Measurements from ENCODE around the gene ARHGAP6.
"Not testable (repeated sequence)": the region's sequence is repeated elsewhere in the genome, so short reads cannot be mapped to it uniquely, and the experiment has no call there.

The ARHGAP6 gene

DNA sequence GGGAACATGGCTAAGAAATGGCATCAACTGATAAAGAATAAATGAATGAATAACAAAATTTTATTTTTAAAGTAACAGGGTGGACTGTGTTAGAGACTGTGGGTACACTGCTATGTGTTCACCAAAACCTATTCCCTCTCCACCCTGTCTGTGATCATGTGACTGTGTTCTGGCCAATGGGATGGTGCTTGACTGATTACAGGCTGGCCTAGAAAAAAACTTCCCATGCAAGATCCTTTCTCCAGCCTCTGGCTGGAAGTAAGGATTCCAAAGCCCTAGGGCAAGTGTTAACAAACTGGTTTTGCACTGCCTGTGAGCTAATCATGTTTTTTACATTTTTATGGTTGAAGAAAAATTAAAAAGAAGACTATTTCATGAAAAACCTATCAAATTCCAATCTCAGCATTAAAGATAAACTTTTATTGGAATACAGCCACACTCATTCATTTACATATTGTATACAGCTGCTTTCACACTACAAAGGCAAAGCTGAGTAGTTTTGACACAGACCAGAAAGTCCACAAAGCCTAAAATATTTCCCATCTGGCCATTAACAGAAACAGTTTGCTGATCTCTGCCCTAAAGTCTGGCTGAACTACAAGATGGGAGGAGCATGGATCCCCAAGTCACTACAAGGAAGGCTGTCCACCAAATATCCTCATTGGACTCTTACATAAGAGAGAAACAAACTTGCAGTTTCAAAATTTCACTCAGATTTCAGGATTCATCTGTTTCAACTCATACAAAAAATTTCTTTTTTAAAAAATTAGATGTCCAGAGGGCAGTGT lies 133.2 kb downstream of the ARHGAP6 start:
- in situ Hi-C loops (cut with MboI; ENCODE audit: low sequenced_read_pairs) = loop anchor here (25.0 kb wide), 1 partner anchor 230 kb away; the partner anchor contains the start of gene MSL3

- in situ Hi-C loops (cut with MboI; ENCODE audit: low sequenced_read_pairs) = loop anchor here (25.0 kb wide), 1 partner anchor 231 kb away; the partner anchor contains the start of gene MSL3
These were observed 134.5 kb downstream of the ARHGAP6 start for GRCh38 chrX:11531226-11531625.

GRCh38 chrX:11530621-11531020 lies 135.1 kb downstream of the ARHGAP6 start:
- in situ Hi-C loops (cut with MboI; ENCODE audit: low sequenced_read_pairs) = loop anchor here (25.0 kb wide), 1 partner anchor 232 kb away; the partner anchor contains the start of gene MSL3

- in situ Hi-C loops (cut with MboI; ENCODE audit: low sequenced_read_pairs) = loop anchor here (25.0 kb wide), 1 partner anchor 234 kb away; the partner anchor contains the start of gene MSL3
These were observed 137.1 kb downstream of the ARHGAP6 start for GRCh38 chrX:11528623-11529022.

GRCh38 chrX:11525685-11526084 lies 140.0 kb downstream of the ARHGAP6 start:
- in situ Hi-C loops (cut with MboI; ENCODE audit: low sequenced_read_pairs) = loop anchor here (25.0 kb wide), 1 partner anchor 237 kb away; the partner anchor contains the start of gene MSL3

- in situ Hi-C loops (cut with MboI; ENCODE audit: low sequenced_read_pairs) = not testable (repeated sequence)
These were observed 146.5 kb downstream of the ARHGAP6 start for GRCh38 chrX:11519234-11519633.

DNA sequence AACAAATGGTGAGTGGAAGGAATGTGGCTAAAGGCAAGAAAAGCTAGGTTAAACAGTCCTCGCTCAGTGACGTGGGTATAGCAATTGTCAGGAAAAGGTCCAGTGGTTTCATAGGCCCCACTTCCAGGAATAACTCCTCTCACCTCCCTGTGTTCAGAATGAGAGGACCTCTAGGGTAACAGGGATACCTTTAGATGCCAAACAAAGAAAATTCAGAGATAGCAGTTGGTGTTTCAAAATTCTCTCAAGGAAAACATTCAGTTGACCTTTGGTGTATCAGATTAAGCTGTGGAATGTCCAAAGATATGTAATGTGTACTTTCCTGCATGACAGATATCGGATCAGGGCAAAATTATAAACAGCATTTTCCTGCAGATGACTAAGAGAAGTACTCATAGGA lies 155.9 kb downstream of the ARHGAP6 start:
- in situ Hi-C loops (cut with MboI; ENCODE audit: low sequenced_read_pairs) = no loop called here

- in situ Hi-C loops (cut with MboI; ENCODE audit: low sequenced_read_pairs) = no loop called here
These were observed 161.5 kb downstream of the ARHGAP6 start for GRCh38 chrX:11504234-11504633.

DNA sequence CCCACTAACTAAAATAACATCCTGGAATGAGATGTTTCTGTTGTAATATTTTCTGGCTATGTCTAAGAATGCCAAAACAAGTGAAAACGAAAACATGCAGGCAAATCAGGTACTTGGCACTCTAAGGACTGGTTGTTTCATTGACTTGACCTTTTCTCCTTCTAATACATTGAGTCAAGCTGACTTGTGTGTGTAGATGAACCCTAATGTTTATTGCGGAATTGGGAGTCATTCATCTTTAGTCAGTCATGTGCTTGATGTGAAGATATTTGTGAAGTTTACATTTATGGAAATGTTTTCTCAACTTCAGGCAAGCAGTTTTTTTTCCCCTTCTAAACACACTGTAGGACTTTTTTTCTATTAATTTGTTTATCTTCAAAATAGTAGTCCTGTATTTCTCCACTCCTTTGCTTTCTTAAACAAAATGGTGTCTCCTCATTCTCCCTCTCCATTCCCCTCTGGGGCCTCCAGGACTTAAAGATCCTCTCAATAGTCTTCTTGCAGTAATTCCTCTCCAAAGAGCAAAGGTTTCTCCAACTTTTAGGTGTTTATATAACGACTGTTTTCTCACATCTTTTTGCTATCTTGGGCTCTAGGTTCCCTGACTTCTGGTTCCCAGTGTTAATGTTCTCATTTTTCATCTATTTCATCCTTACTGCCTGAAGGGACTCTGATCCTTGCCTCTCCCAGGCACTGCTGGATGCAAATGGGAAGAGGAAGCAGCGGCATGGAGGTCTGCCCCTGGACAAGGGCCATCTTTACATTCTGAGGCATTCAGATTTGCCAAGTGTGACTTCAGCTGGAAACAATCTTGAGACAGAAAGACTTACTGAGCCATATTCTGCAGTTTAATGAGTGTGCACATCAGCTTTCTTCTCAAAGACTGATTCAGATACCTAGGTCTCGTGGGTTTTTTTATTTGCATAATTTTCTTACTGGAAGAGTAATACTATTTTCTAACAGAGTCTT lies 166.4 kb downstream of the ARHGAP6 start:
- in situ Hi-C loops (cut with MboI; ENCODE audit: low sequenced_read_pairs) = no loop called here

- in situ Hi-C loops (cut with MboI; ENCODE audit: low sequenced_read_pairs) = not testable (repeated sequence)
These were observed 174.3 kb downstream of the ARHGAP6 start for GRCh38 chrX:11491375-11491774.

DNA sequence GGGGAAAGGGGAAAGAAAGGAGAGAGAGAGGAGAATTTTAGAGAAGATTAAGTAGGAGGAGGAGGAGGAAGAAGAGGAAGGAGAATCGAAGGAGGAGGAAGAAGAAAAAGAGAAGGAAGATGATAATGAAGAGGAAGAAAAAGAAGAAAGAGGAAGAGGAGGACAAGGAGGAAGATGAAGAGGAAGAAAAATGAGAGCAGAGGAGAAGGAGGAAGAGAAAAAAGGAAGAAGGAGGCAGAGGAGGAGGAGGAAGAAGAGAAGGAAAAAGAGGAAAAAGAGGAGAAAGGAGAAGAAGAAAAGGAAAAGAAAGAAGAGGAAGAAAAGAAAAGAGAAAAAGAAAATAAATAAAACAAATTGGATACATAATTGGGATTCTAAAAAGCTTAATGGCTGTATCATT lies 181.4 kb downstream of the ARHGAP6 start:
- in situ Hi-C loops (cut with MboI; ENCODE audit: low sequenced_read_pairs) = no loop called here

DNA sequence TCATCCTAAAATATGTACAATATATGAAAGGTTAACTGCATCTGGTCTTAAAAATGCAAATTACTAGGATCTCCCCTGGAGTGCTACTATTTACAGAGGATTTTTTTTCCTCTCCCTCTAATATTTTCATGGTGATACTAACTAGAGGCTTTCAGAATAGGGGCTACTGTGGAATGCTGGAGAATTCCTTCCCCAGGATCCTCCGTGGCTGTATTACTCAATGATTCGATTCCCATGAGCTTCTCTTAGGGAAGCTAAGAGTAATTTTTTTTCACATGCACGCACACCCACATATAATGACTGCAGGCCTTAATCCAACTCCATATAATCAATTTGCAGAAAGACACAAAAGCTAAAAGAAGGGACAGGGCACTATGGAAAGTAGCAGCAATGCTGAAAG lies 184.7 kb downstream of the ARHGAP6 start:
- in situ Hi-C loops (cut with MboI; ENCODE audit: low sequenced_read_pairs) = no loop called here

- in situ Hi-C loops (cut with MboI; ENCODE audit: low sequenced_read_pairs) = no loop called here
These were observed 185.1 kb downstream of the ARHGAP6 start for GRCh38 chrX:11480626-11481025.

- in situ Hi-C loops (cut with MboI; ENCODE audit: low sequenced_read_pairs) = no loop called here
These were observed 186.8 kb downstream of the ARHGAP6 start for GRCh38 chrX:11478911-11479310.

- in situ Hi-C loops (cut with MboI; ENCODE audit: low sequenced_read_pairs) = no loop called here
These were observed 187.7 kb downstream of the ARHGAP6 start for GRCh38 chrX:11478026-11478425.

DNA sequence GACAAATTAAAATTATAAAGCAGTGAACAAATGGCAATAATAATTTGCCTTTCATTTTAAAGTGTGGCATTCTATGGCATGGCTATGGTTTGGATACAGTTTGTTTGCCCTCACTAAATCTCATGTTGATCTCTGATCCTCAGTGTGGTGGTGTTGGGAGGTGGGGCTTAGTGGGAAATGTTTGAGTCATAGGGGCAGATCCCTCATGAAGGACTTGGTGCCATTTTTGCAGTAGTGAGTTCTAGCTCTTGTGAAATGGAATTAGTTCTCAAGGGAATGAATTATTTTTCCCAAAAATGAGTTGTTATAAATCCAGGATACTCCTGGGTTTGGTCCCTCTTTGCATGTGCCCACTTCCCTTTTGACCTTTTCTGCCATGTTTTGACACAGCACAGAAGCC lies 191.1 kb downstream of the ARHGAP6 start:
- in situ Hi-C loops (cut with MboI; ENCODE audit: low sequenced_read_pairs) = no loop called here

GRCh38 chrX:11474021-11474420 lies 191.7 kb downstream of the ARHGAP6 start:
- in situ Hi-C loops (cut with MboI; ENCODE audit: low sequenced_read_pairs) = no loop called here

GRCh38 chrX:11472879-11473278 lies 192.8 kb downstream of the ARHGAP6 start:
- in situ Hi-C loops (cut with MboI; ENCODE audit: low sequenced_read_pairs) = no loop called here

DNA sequence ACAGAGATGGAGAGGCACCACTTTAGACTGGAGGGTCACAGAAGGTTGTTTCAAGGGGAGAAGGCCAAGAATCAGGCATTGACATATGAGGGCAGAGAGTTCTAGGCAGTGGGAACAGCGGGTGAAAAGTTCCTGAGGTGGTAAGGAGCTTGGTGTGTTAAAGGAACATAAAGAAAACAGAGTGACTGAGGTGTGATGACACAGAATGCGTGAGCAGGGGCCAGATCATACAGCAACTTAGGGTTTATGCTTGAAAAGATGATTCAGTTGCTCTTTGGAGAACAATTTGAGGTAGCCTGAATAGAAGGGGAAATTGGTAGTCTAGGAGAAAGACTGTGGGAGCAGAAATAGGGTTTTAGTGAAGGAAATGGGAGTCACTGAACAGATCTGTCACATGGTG lies 193.3 kb downstream of the ARHGAP6 start:
- in situ Hi-C loops (cut with MboI; ENCODE audit: low sequenced_read_pairs) = no loop called here

- in situ Hi-C loops (cut with MboI; ENCODE audit: low sequenced_read_pairs) = no loop called here
These were observed 195.3 kb downstream of the ARHGAP6 start for GRCh38 chrX:11470250-11470974.

All from HL-60/S4 (cell line).